Coronary artery (tissue), 2 donors: Measurements from ENCODE around the gene TUBA1C.
"Not testable (repeated sequence)": the region's sequence is repeated elsewhere in the genome, so short reads cannot be mapped to it uniquely, and the experiment has no call there.

Source experiments
- DNase-seq: peaks from one replicate; pipeline ENCODE4 v3.0.0-alpha.2; 2017; ENCODE audit warnings: low spot score
- H3K27ac ChIP-seq, 2 donors: fragments of 200-600 bp; sonication (generic); one replicate each; pipeline ENCODE4 v1.5.1; 2016 to 2019
- H3K4me3 ChIP-seq: fragments of 200-600 bp; sonication (generic); 2 replicates; pipeline ENCODE4 v1.5.1; 2016; ENCODE audit warnings: mild to moderate bottlenecking, moderate library complexity
- CTCF ChIP-seq: fragments of 200-600 bp; sonication (generic); IDR thresholded peaks from one replicate; pipeline ENCODE4 v1.5.1; 2019; ENCODE audit warnings: antibody characterized with exemption

TUBA1C gene

GRCh38 chr12:49277466-49277865 lies 12.6 kb downstream of the TUBA1C start:
- TF ChIP-seq CTCF: no peak
- no peak for DNase-seq
- Histone ChIP-seq H3K4me3 (no peak overlapping the region), H3K27ac (no peak overlapping the region)

GRCh38 chr12:49279706-49280159 lies 14.9 kb downstream of the TUBA1C start:
- no peak overlapping the region for H3K4me3 ChIP-seq
- no peak for TF ChIP-seq CTCF
- DNase-seq: no peak
- H3K27ac ChIP-seq: no peak overlapping the region

- DNase-seq, H3K4me3 ChIP-seq, H3K27ac ChIP-seq: not testable (repeated sequence)
Measured at GRCh38 chr12:49280545-49280944, 15.7 kb downstream of the TUBA1C start.

- Histone ChIP-seq H3K27ac (no peak overlapping the region), H3K4me3 (no peak overlapping the region)
- no peak for DNase-seq
- no peak for TF ChIP-seq CTCF
Measured at GRCh38 chr12:49282302-49282701, 17.4 kb downstream of the TUBA1C start.

GRCh38 chr12:49282740-49283375 lies 18.0 kb downstream of the TUBA1C start:
- not testable (repeated sequence) for H3K4me3 ChIP-seq, DNase-seq, H3K27ac ChIP-seq

GRCh38 chr12:49283541-49284429 lies 18.9 kb downstream of the TUBA1C start:
- TF ChIP-seq CTCF: no peak
- Histone ChIP-seq H3K27ac (no peak overlapping the region), H3K4me3 (no peak overlapping the region)
- DNase-seq: no peak

GRCh38 chr12:49284672-49285071 lies 19.8 kb downstream of the TUBA1C start:
- no peak for TF ChIP-seq CTCF
- DNase-seq: no peak
- no peak overlapping the region for H3K27ac ChIP-seq

GRCh38 chr12:49287876-49288275 lies 23.0 kb downstream of the TUBA1C start:
- H3K27ac ChIP-seq: no peak overlapping the region
- TF ChIP-seq CTCF: no peak
- H3K4me3 ChIP-seq: no peak overlapping the region
- no peak for DNase-seq

More at GRCh38 chr12:49284672-49285071, 19.8 kb downstream of the TUBA1C start:
- H3K4me3 ChIP-seq: no peak overlapping the region
